ENCODE data around the gene DNAJA3.

- TF ChIP-seq SUZ12 (IDR thresholded peaks at IDR 0.05; ENCODE audit: extremely low read depth, insufficient read depth, insufficient read length), result no peak
- TF ChIP-seq YY1 (IDR thresholded peaks at IDR 0.05; ENCODE audit: insufficient read depth, insufficient read length), result no peak
These were observed 29.0 kb downstream of the DNAJA3 start for GRCh38 chr16:4454623-4455022.

All from NT2/D1 (cell line).